Cardiac muscle cell (in vitro differentiated cells and primary cell): Measurements from ENCODE around the gene PLEKHF1. TPM values are rescaled to one million over a fixed set of nuclear protein-coding genes. Genes with fewer than 3 reads are reported as not detected.
A peak's percentile ranks its signal among the peaks of the same experiment; 100 is the strongest.

Source experiments
- DNase-seq, 2 donors: peaks; one replicate each; pipeline versions ENCODE4 v3.0.0 to v3.0.0-alpha.2; 2010 to 2017; ENCODE audit warnings: low read depth in 1 of 2, low spot score in 1 of 2
- H3K27ac ChIP-seq: fragments of 200-600 bp; sonication (generic); 2 replicates; pipeline ENCODE4 v1.5.1; 2016
- H3K27me3 ChIP-seq: fragments of 200-600 bp; sonication (generic); 2 replicates; pipeline ENCODE4 v1.6.0; 2016; ENCODE audit warnings: control low read depth
- H3K36me3 ChIP-seq: fragments of 200-600 bp; sonication (generic); 2 replicates; pipeline ENCODE4 v1.5.1; 2016; ENCODE audit warnings: control low read depth
- H3K4me1 ChIP-seq: fragments of 200-600 bp; sonication (generic); 2 replicates; pipeline ENCODE4 v1.8.1; 2017; ENCODE audit warnings: low read depth, mild to moderate bottlenecking, mixed run types
- H3K4me3 ChIP-seq: fragments of 200-600 bp; sonication (generic); 2 replicates; pipeline ENCODE4 v1.5.1; 2016; ENCODE audit warnings: mild to moderate bottlenecking
- H3K9me3 ChIP-seq: fragments of 200-600 bp; sonication (generic); 2 replicates; pipeline ENCODE4 v1.5.1; 2017; ENCODE audit warnings: low read depth, mild to moderate bottlenecking, control low read depth
- polyA plus RNA-seq: library from polyadenylated mRNA; unstranded; fragments of >200 nt; fragmentation: Nextera tagmentation; extraction: Ambion mirVana; gene quantifications from 2 replicates; pipeline ENCODE4 v1.2.1, GENCODE V29; 2016
- total RNA-seq: library from RNA; depleted of rRNA; stranded (reverse); fragments of >200 nt; gene quantifications from 2 replicates; pipeline ENCODE4 v1.2.3, GENCODE V29; 2016
- TF ChIP-seq, protein P1 (sequence below): IDR thresholded peaks from 2 replicates; pipeline ENCODE4 v1.5.1; 2012; ENCODE audit warnings: low read depth, mild to moderate bottlenecking, low read length

PLEKHF1 gene
- total and polyA plus RNA-seq, 2 experiments from 2014 or later = 2.3 to 3.0 TPM

- Histone ChIP-seq H3K27ac (no peak overlapping the region), H3K27me3 (no peaks in the 10 kb centered on the region), H3K4me1 (no peaks in the 10 kb centered on the region), H3K36me3 (no peaks in the 10 kb centered on the region), H3K4me3 (no peak overlapping the region), H3K9me3 (no peaks in the 10 kb centered on the region)
- TF ChIP-seq, protein P1, sequence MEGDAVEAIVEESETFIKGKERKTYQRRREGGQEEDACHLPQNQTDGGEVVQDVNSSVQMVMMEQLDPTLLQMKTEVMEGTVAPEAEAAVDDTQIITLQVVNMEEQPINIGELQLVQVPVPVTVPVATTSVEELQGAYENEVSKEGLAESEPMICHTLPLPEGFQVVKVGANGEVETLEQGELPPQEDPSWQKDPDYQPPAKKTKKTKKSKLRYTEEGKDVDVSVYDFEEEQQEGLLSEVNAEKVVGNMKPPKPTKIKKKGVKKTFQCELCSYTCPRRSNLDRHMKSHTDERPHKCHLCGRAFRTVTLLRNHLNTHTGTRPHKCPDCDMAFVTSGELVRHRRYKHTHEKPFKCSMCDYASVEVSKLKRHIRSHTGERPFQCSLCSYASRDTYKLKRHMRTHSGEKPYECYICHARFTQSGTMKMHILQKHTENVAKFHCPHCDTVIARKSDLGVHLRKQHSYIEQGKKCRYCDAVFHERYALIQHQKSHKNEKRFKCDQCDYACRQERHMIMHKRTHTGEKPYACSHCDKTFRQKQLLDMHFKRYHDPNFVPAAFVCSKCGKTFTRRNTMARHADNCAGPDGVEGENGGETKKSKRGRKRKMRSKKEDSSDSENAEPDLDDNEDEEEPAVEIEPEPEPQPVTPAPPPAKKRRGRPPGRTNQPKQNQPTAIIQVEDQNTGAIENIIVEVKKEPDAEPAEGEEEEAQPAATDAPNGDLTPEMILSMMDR = no peak
- DNase-seq = peak in 1 of 2 donors; percentile 89
Observed at GRCh38 chr19:29645911-29646310, 19.4 kb upstream of the PLEKHF1 start.

- TF ChIP-seq, protein P1 = no peak
- no peak for DNase-seq
- no peaks in the 10 kb centered on the region for H3K36me3 ChIP-seq
- H3K27me3 ChIP-seq = no peaks in the 10 kb centered on the region
- H3K9me3 ChIP-seq = no peaks in the 10 kb centered on the region
- no peak overlapping the region for H3K4me3 ChIP-seq
- H3K4me1 ChIP-seq = no peaks in the 10 kb centered on the region
- H3K27ac ChIP-seq = no peak overlapping the region
Observed at GRCh38 chr19:29650772-29651387, 14.4 kb upstream of the PLEKHF1 start.

DNA sequence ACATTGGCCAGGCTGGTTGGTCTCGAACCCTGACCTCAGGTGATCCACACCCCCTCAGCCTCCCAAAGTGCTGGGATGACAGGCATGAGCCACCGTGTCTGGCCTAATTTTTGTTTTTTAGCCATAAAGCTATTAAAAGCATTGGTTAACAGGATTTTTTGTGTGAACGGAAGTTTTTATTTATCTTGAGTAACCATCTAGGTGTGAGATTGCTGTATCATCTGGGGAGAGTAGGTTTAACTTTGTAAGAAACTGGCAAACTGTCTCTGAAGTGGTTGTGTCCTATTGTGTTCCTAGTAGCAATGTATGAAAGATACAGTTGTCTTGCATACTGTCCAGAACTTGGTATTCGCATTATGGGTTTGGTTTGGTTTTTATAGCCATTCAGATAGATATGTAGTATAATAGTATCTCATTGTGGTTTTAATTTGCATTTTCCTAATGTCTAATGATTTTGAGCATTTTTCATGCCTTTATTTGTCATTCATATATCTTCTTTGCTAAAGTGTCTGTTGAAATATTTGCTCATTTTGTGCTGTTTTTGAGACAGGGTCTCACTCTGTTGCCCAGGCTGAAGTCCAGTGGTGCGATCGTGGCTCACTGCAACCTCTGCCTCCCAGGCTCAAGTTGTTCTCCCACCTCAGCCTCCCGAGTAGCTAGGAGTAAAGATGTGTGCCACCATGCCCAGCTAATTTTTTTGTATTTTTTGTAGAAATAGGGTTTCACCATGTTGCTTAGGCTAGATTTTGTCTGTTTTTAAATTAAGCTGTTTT, 13.5 kb upstream of the PLEKHF1 start:
- Histone ChIP-seq H3K4me3 (no peak overlapping the region), H3K36me3 (no peaks in the 10 kb centered on the region), H3K4me1 (no peaks in the 10 kb centered on the region), H3K27ac (no peak overlapping the region), H3K9me3 (no peaks in the 10 kb centered on the region), H3K27me3 (no peaks in the 10 kb centered on the region)
- TF ChIP-seq, protein P1 = no peak
- DNase-seq = no peak

DNA sequence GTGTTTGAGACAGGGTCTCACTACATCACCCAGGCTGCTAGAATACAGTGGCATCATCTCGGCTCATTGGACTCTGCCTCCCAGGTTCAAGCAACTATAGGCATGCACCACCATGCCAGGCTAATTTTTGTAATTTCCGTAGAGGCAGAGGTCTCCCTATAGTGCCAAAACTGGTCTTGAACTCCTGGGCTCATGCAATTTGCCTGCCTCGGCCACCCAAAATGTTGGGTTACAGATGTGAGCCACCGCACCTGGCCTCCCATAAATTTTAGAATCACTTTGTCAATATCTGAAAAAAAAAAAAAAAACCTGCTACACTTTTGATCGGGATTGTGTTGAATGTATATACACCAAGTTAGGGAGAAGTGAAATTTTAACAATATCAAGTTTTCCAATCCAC, 11.9 kb upstream of the PLEKHF1 start:
- no peaks in the 10 kb centered on the region for H3K36me3 ChIP-seq
- TF ChIP-seq, protein P1 = no peak
- DNase-seq = no peak
- no peaks in the 10 kb centered on the region for H3K27me3 ChIP-seq
- no peak overlapping the region for H3K4me3 ChIP-seq
- no peaks in the 10 kb centered on the region for H3K9me3 ChIP-seq
- no peak overlapping the region for H3K27ac ChIP-seq
- H3K4me1 ChIP-seq = no peaks in the 10 kb centered on the region

GRCh38 chr19:29655648-29656335, 9.5 kb upstream of the PLEKHF1 start:
- no peaks in the 10 kb centered on the region for H3K27me3 ChIP-seq
- TF ChIP-seq, protein P1 = no peak
- no peak for DNase-seq

More at GRCh38 chr19:29655648-29656335, 9.5 kb upstream of the PLEKHF1 start:
- Histone ChIP-seq H3K9me3 (no peaks in the 10 kb centered on the region), H3K27ac (no peak overlapping the region), H3K36me3 (no peaks in the 10 kb centered on the region), H3K4me1 (no peaks in the 10 kb centered on the region), H3K4me3 (no peak overlapping the region)
